LNCAP (cell line): ENCODE data around the gene ARL3.

ENCODE experiments used
- TF ChIP-seq, protein P1 (sequence below): fragments of 450-650 bp; IDR thresholded peaks from 2 replicates; pipeline ENCODE4 v1.5.1; 2017; ENCODE audit warnings: mild to moderate bottlenecking

The ARL3 gene

DNA sequence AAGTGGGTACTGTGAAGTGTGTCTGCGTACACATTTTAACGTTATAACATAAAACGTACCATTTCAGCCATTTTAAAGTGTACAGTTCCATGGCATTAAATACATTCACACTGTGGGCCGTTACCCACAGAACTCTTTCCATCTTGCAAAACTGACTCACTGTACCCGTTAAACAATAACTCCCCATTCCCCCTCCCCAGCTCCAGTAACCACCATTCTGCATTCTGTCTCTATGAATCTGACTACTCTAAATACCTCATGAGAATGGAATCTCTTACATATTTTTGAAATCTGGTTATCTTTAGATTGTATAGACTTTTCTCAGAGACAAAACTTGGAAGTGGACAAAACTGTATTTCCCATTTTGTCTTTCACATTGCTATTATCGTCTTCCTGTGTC, 9.3 kb downstream of the ARL3 start:
- TF ChIP-seq, protein P1, sequence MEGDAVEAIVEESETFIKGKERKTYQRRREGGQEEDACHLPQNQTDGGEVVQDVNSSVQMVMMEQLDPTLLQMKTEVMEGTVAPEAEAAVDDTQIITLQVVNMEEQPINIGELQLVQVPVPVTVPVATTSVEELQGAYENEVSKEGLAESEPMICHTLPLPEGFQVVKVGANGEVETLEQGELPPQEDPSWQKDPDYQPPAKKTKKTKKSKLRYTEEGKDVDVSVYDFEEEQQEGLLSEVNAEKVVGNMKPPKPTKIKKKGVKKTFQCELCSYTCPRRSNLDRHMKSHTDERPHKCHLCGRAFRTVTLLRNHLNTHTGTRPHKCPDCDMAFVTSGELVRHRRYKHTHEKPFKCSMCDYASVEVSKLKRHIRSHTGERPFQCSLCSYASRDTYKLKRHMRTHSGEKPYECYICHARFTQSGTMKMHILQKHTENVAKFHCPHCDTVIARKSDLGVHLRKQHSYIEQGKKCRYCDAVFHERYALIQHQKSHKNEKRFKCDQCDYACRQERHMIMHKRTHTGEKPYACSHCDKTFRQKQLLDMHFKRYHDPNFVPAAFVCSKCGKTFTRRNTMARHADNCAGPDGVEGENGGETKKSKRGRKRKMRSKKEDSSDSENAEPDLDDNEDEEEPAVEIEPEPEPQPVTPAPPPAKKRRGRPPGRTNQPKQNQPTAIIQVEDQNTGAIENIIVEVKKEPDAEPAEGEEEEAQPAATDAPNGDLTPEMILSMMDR, result no peak

DNA sequence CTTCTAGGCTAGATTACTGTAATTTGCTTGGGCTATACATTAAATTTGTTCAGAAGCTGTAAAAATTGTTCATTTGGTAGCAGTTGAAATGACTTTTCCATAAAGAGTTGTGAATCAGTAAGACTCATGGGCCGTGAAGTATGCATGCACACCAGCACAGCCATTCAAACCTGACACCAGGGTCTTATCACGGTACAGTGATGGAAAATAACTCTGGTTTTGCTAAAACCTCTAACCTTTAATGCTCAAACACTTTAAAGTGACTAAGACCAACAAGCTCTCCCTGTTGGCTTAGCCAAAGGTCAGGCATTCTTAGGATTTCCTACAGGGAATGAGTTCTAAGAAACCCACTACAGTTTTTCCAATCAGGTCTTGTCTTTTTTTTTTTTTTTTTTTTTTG, 11.5 kb downstream of the ARL3 start:
- TF ChIP-seq, protein P1, result no peak

DNA sequence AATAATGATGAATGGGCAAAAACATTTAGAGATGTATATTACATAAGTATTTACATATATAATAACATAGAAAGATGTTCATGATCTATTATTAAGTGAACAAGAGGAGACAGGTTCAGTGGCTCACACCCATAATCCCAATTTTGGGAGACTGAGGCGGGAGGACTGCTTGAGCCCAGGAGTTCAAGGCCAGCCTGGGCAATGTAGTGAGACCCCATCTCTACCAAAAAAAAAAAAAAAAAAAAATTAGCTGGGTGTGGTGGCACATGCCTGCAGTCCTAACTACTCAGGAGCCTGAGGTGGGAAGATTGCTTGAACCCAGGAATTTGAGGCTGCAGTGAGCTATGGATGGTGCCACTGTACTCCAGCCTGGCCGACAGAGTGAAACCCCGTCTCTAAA, 12.4 kb downstream of the ARL3 start:
- TF ChIP-seq, protein P1, result no peak

DNA sequence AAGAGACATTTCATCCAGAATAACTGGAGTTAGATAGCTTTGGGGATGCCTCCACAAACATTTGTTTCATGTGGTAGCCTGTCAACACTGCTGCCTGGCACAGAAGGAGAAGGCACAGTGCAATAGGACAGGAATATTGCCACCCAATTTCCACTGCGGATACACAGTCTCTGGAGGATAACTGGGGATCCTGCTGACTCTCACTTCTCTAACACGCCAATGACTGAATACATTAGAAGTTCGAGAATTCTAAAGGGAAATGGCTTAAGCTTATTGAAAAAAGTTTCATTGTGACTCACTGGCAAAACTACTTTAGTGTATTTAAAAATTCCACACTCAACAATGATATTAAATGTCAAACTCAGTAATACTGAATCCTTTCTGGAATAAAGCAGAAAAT, 12.9 kb downstream of the ARL3 start:
- TF ChIP-seq, protein P1, result no peak

DNA sequence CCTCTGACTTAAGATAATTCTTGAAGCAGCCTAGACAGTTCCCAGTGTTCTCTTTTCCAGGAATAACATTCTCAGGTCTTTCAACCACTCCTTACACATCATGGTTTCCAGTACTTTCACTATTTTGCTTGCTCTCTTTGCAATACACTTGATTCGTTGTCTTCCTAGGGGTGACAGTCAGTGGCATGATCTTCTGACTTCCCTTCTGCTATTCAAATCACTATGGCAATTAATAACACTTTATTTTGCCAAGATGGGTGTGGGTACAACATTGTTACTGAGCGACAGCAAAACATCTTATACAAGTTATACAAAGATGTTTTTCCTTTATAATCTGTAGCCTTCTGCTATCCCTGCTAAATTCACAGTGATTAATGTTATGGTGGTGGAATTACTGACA, 15.3 kb downstream of the ARL3 start:
- TF ChIP-seq, protein P1, result no peak

DNA sequence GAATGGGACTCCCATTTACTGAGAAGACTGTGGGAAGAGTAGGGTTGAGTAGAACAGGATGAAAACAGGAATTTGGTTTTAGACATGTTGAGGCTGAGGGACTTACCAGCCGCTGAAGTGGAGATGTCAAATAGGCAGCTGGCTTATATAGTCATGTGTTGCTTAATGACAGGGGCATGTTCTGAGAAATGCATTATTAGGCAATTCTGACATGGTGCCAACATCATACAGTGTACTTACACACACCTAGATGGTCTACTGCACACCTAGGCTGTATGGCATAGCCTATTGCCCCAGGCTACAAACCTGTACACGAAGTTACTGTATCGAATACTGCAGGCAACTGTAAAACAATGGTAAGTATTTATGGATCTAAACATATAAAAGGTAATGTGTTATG, 17.5 kb downstream of the ARL3 start:
- TF ChIP-seq, protein P1, result no peak

DNA sequence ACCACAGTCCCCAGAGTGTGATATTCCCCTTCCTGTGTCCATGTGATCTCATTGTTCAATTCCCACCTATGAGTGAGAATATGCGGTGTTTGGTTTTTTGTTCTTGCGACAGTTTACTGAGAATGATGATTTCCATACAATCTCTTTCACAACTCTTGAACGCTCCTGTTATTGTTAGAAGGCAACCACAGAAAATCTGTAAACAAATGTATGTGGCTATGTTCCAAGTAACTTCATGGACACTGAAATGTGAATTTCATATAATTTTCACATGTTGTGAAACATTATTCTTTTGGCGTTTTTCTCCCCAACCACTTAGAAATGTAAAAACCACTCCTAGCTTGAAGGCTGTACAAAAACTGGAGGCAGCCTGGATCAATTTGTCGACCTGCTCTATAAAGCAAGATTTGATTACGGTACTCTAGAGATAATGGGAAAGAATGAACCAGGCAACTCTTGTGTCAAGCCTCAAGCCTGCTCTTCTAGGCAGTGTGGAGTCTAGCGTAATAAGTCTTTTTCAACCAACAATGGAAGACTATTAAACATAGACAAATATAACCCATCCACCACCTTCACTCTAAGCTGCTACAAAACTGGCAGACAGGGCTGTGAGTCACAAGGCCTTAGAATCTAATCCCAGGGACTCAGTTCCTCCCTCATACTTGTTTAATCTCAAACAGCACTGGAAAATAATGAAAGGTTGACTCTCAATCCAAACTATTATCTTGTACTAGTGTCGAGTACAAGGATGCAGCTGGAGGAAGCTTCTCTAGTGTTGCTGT, 22.7 kb downstream of the ARL3 start:
- TF ChIP-seq, protein P1, result no peak

DNA sequence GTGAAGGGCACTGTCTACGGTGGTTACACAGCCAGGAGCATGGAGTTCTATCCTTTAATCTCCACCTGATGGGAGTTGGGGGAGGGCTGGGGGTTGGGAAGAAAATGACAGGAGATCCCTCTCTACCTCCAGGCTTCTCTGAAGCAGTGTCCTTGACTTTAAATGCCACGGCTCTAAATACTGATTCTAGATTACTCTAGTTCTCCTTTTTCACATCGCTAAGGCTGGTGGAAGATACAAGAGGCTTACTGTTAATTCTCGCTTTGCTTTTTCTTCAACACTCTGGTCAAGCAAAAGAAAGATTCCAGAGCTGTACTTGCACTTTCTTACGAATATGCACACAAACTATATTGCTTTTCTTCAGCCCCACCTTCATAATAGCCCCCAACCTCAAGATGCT, 30.5 kb downstream of the ARL3 start:
- TF ChIP-seq, protein P1, result no peak
